HCT116 (cell line): ENCODE results near the gene SPRED2. TPM values are rescaled to one million over a fixed set of nuclear protein-coding genes. Genes with fewer than 3 reads are reported as not detected.

ENCODE experiments used
- ATAC-seq: fragments of 200-7000 bp; cut with Tn5 transposase; 2 replicates; pipeline ENCODE4 v1.9.1; 2020; ENCODE audit warnings: mild to moderate bottlenecking, moderate library complexity
- BruUV-seq: library from RNA; stranded (reverse); fragments of 400-500 nt; replicated peaks from 2 replicates; lab custom pipeline; 2021; lab: Mats Ljungman, UMichigan
- CTCF ChIA-PET: fragments of 300-600 bp; sonication (Branson Sonifier 250); formaldehyde crosslinking; loops from one replicate; lab custom pipeline; 2021; ENCODE audit warnings: antibody characterized with exemption; lab: Charles Lee
- POLR2A ChIA-PET: fragments of 300-600, 350-600 bp; sonication (Branson Sonifier 250); formaldehyde crosslinking; loops from one replicate; lab custom pipeline; 2021; ENCODE audit warnings: antibody characterized with exemption; lab: Charles Lee
- RAD21 ChIA-PET, 2 experiments: fragments of 300-600 bp; sonication (Branson Sonifier 250); formaldehyde crosslinking; loops; one replicate each; lab custom pipeline; 2023; ENCODE audit warnings: low total read pairs in 2 of 2; ENCODE audit not compliant: uncharacterized antibody in 2 of 2, unreplicated experiment in 2 of 2, low non-redundant PET in 1 of 2; lab: Charles Lee
- DNase-seq: peaks from one replicate; pipeline ENCODE4 v3.0.0-alpha.2; 2010; ENCODE audit warnings: low read depth, low spot score
- H2AFZ ChIP-seq: fragments of 200-600 bp; shearing (Covaris generic), sonication (generic); 2 replicates; pipeline ENCODE4 v1.6.1; 2017; ENCODE audit warnings: low read depth, mixed run types, mixed read lengths, antibody characterized with exemption, low read length; ENCODE audit not compliant: poor library complexity, severe bottlenecking
- H3K27ac ChIP-seq: 2 replicates; pipeline ENCODE4 v1.5.1; 2012; ENCODE audit warnings: low read depth, low read length
- H3K27me3 ChIP-seq: fragments of 200-600 bp; sonication (generic); 2 replicates; pipeline ENCODE4 v1.6.1; 2016; ENCODE audit warnings: mixed run types, low read length, mixed read lengths; ENCODE audit not compliant: insufficient read depth
- H3K36me3 ChIP-seq, 2 experiments: fragments of 200-500 bp in 1 of 2; fragments of 200-600 bp in 1 of 2; sonication (Bioruptor generic) in 1 of 2; sonication (generic) in 1 of 2; 2 replicates each; pipeline versions ENCODE4 v1.5.1 to v1.6.1; 2014 to 2016; ENCODE audit warnings: low read length in 2 of 2, inconsistent platforms in 1 of 2, mixed read lengths in 1 of 2, mixed run types in 1 of 2; ENCODE audit not compliant: insufficient read depth in 2 of 2, control insufficient read depth in 1 of 2
- H3K4me1 ChIP-seq, 2 experiments: fragments of 200-600 bp in 1 of 2; sonication (generic) in 1 of 2; 2 replicates each; pipeline versions ENCODE4 v1.5.1 to v1.6.1; 2012 to 2017; ENCODE audit warnings: low read length in 2 of 2, inconsistent platforms in 1 of 2, mild to moderate bottlenecking in 1 of 2, mixed read lengths in 1 of 2, mixed run types in 1 of 2, moderate library complexity in 1 of 2; ENCODE audit not compliant: insufficient read depth in 2 of 2, control insufficient read depth in 1 of 2
- H3K4me2 ChIP-seq: fragments of 200-600 bp; sonication (generic); 2 replicates; pipeline ENCODE4 v1.6.1; 2017; ENCODE audit warnings: mixed run types, low read length, mixed read lengths
- H3K4me3 ChIP-seq, 2 experiments: fragments of 200-600 bp in 1 of 2; sonication (generic) in 1 of 2; replicated peaks in 1 of 2; 2 replicates each; pipeline ENCODE4 v1.5.1; 2011 to 2016; ENCODE audit warnings: low read length in 2 of 2, control low read depth in 1 of 2, low read depth in 1 of 2, mild to moderate bottlenecking in 1 of 2, mixed read lengths in 1 of 2, mixed run types in 1 of 2
- H3K79me2 ChIP-seq: fragments of 200-600 bp; sonication (generic); 2 replicates; pipeline ENCODE4 v1.6.1; 2017; ENCODE audit warnings: mild to moderate bottlenecking, mixed run types, low read length, moderate library complexity, mixed read lengths; ENCODE audit not compliant: insufficient read depth
- H3K9ac ChIP-seq: fragments of 200-600 bp; sonication (generic); 2 replicates; pipeline ENCODE4 v1.6.1; 2016; ENCODE audit warnings: low read length, mixed read lengths
- H3K9me2 ChIP-seq: fragments of 200-600 bp; sonication (generic), shearing (Covaris generic); 2 replicates; pipeline ENCODE4 v1.6.1; 2017; ENCODE audit warnings: mixed run types, mild to moderate bottlenecking, moderate library complexity; ENCODE audit not compliant: insufficient read depth
- H3K9me3 ChIP-seq, 2 experiments: fragments of 200-500 bp in 1 of 2; fragments of 200-600 bp in 1 of 2; sonication (Bioruptor generic) in 1 of 2; sonication (generic) in 1 of 2; 2 replicates each; pipeline ENCODE4 v1.6.1; 2014 to 2017; ENCODE audit warnings: low read length in 2 of 2, mixed read lengths in 2 of 2, inconsistent platforms in 1 of 2, low read depth in 1 of 2, mild to moderate bottlenecking in 1 of 2, mixed run types in 1 of 2, moderate library complexity in 1 of 2; ENCODE audit not compliant: control insufficient read depth in 1 of 2, insufficient read depth in 1 of 2
- H4K20me1 ChIP-seq: fragments of 200-600 bp; sonication (generic), shearing (Covaris generic); 2 replicates; pipeline ENCODE4 v1.6.1; 2017; ENCODE audit warnings: mixed run types, mild to moderate bottlenecking, moderate library complexity; ENCODE audit not compliant: insufficient read depth
- ATF3 ChIP-seq: IDR thresholded peaks from 2 replicates; pipeline ENCODE4 v1.6.1; 2012
- POLR2AphosphoS5 ChIP-seq: IDR thresholded peaks from 2 replicates; pipeline ENCODE4 v1.6.1; 2011; ENCODE audit warnings: mild to moderate bottlenecking, low read depth, low read length, moderate library complexity
- REST ChIP-seq: IDR thresholded peaks from 2 replicates; pipeline ENCODE4 v1.6.1; 2012; ENCODE audit warnings: low read depth
- SIN3A ChIP-seq: IDR thresholded peaks from 2 replicates; pipeline ENCODE4 v1.6.1; 2012; ENCODE audit warnings: low read depth
- intact Hi-C: fragments of 100-400 bp; cut with micrococcal nuclease; formaldehyde crosslinking; loops from 2 replicates; pipeline ENCODE4 v1.10.0; 2022
- total RNA-seq: library from RNA; stranded (reverse); gene quantifications from one replicate; pipeline ENCODE4 v1.2.1, GENCODE V29; 2021; ENCODE audit not compliant: unreplicated experiment

Gene SPRED2
- total RNA-seq, 1 experiment from 2014 or later: 62.6 TPM

GRCh38 chr2:65267008-65267407 lies 165.4 kb downstream of the SPRED2 start (continued):
- TF ChIP-seq REST: no peak
- TF ChIP-seq POLR2AphosphoS5: no peak
- no peak for TF ChIP-seq ATF3

GRCh38 chr2:65265671-65266045 lies 166.7 kb downstream of the SPRED2 start:
- RAD21 ChIA-PET: interaction anchor here in 1 of 2 experiments (0.6 to 1.0 kb wide), 3 partner anchors 165 to 294 kb away, joined by 3 to 4 read pairs (median 3); no protein-coding TSS in a partner anchor
- DNase-seq: no peak
- Histone ChIP-seq H4K20me1 (no peaks in the 10 kb centered on the region), H3K27me3 (no peaks in the 10 kb centered on the region), H3K27ac (no peak overlapping the region), H3K36me3 (peaks cover 11 to 18% of the 10 kb centered on the region in 2 experiments; a peak in 3 of 4 replicates), H3K4me3 (no peak overlapping the region), H3K79me2 (peaks cover 17% of the 10 kb centered on the region), H3K4me2 (no peak overlapping the region), H2AFZ (no peak overlapping the region), H3K9me3 (no peaks in the 10 kb centered on the region), H3K4me1 (peaks cover 0 to 3% of the 10 kb centered on the region in 2 experiments; a peak in 1 of 4 replicates), H3K9ac (no peak overlapping the region), H3K9me2 (no peaks in the 10 kb centered on the region)
- no peak for TF ChIP-seq SIN3A
- CTCF ChIA-PET: interaction anchor here (0.6 to 1.7 kb wide), 14 partner anchors 10 to 310 kb away, joined by 3 to 17 read pairs (median 3); no protein-coding TSS in a partner anchor
- POLR2A ChIA-PET: no interaction called here
- BruUV-seq: no TSS peak
- intact Hi-C loops: loop anchor here (1.0 to 5.0 kb wide), 4 partner anchors 87 to 308 kb away; partner anchors contain the start of gene SPRED2
- no peak for ATAC-seq
